Thyroid gland (tissue), 4 donors: ENCODE data around the gene TBK1.

Experiments
- CTCF ChIP-seq, 6 experiments: fragments of 200-600 bp in 3 of 6; fragments of 450-650 bp in 3 of 6; sonication (generic) in 3 of 6; IDR thresholded peaks; one replicate each; pipeline ENCODE4 v1.5.1; 2016 to 2019; ENCODE audit warnings: antibody characterized with exemption in 6 of 6, mild to moderate bottlenecking in 2 of 6, inconsistent platforms in 1 of 6, moderate library complexity in 1 of 6
- POLR2A ChIP-seq, 2 donors: fragments of 450-650 bp; IDR thresholded peaks; one replicate each; pipeline ENCODE4 v1.6.1; 2017; ENCODE audit warnings: antibody characterized with exemption in 2 of 2, mild to moderate bottlenecking in 2 of 2, moderate library complexity in 1 of 2

- no peak for TF ChIP-seq POLR2A (IDR thresholded peaks at IDR 0.05)
- no peak for TF ChIP-seq CTCF (IDR thresholded peaks at IDR 0.05)
These were observed 93.1 kb downstream of the TBK1 start for GRCh38 chr12:64545081-64545382.
